Measurements from ENCODE around the gene SPRTN. TPM values are rescaled to one million over a fixed set of nuclear protein-coding genes. Genes with fewer than 3 reads are reported as not detected.

Gene SPRTN
- total RNA-seq, 1 experiment from 2014 or later, result 21.5 TPM

DNA sequence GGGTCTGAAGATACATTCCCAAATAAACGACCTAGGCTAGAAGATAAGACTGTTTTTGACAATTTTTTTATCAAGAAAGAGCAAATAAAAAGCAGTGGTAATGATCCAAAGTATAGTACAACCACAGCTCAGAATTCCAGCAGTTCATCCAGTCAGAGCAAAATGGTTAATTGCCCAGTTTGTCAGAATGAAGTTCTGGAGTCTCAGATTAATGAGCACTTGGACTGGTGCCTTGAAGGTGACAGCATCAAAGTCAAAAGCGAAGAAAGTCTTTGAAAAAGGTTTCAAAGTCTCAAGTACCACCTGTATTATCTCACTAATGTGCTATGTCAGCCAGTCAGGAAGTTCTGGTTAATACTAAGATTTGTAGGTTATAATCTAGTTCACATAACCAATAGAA lies 15.0 kb downstream of the SPRTN start:
- no peak for DNase-seq
- no peaks in the 10 kb centered on the region for H3K9me3 ChIP-seq (replicated peaks)
- H3K27me3 ChIP-seq, result no peaks in the 10 kb centered on the region
- no peaks in the 10 kb centered on the region for H3K4me1 ChIP-seq
- H3K4me3 ChIP-seq, result no peak overlapping the region
- H3K27ac ChIP-seq, result no peak overlapping the region
- H3K36me3 ChIP-seq, result peaks cover 58% of the 10 kb centered on the region

GRCh38 chr1:231354330-231355020 lies 16.4 kb downstream of the SPRTN start:
- Histone ChIP-seq H3K36me3 (peaks cover 44% of the 10 kb centered on the region), H3K4me3 (no peak overlapping the region), H3K9me3 (replicated peaks) (no peaks in the 10 kb centered on the region), H3K27ac (no peak overlapping the region), H3K4me1 (no peaks in the 10 kb centered on the region), H3K27me3 (no peaks in the 10 kb centered on the region)
- no peak for DNase-seq

- Histone ChIP-seq H3K27me3 (no peaks in the 10 kb centered on the region), H3K9me3 (replicated peaks) (no peaks in the 10 kb centered on the region), H3K4me1 (no peaks in the 10 kb centered on the region), H3K4me3 (no peak overlapping the region), H3K36me3 (peaks cover 39% of the 10 kb centered on the region), H3K27ac (no peak overlapping the region)
- DNase-seq, result no peak
Measured at GRCh38 chr1:231355171-231355570, 17.1 kb downstream of the SPRTN start.

DNA sequence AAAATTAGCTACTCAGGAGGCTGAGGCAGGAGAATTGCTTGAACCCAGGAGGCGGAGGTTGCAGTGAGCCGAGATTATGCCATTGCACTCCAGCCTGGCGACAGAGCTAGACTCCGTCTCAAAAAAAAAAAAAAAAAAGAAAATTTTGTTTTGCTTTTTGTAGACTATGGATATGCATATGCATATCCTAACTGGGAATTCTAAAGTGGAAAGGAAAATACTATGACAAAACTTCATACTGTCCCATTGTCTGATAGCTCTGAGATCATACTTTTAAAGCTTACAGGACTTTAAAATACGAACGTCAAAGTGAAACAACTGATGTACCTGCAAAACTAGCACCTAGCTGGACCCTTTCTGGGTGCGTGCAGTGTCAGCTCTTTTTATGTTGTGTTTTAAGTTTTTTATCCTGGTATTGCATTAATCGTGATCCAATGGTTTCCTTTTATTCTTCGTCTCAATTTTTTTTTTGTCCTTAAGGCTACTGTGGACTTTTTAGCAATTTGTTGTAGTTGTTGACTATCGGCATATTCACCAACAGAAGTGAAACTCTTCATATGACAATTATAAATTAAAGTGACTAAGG lies 19.2 kb downstream of the SPRTN start:
- Histone ChIP-seq H3K4me3 (no peak overlapping the region), H3K27me3 (no peaks in the 10 kb centered on the region), H3K36me3 (peaks cover 27% of the 10 kb centered on the region), H3K9me3 (replicated peaks) (no peaks in the 10 kb centered on the region), H3K27ac (no peak overlapping the region), H3K4me1 (no peaks in the 10 kb centered on the region)
- no peak for DNase-seq

DNA sequence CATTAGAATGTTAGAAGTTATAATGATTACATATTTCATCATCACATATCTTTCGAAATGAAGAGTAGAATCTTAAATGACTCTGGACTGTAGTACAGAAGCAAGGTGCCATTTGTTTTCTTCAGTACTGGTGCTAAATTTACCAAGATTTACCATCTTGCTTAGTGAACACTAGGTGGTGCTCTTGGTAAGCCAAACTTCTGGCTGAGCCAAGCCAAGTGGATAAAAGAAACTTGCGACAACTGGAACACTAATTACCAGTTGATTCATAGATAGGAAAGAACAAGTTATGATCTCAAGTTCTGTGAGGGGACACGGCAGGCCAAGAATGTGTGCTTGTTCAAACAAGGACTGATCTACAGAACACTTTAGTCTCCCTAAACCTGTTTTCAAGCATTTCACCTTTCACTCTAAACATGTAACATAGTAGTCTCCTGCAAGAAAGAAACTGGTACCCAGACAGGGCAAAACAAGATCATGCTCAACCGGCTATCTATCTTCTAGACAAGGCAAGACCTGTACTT lies 19.8 kb downstream of the SPRTN start:
- Histone ChIP-seq H3K4me1 (no peaks in the 10 kb centered on the region), H3K36me3 (peaks cover 21% of the 10 kb centered on the region), H3K27ac (no peak overlapping the region), H3K27me3 (no peaks in the 10 kb centered on the region), H3K9me3 (replicated peaks) (no peaks in the 10 kb centered on the region), H3K4me3 (no peak overlapping the region)
- peak; percentile 29 to 72 for DNase-seq

GRCh38 chr1:231359113-231359512 lies 21.0 kb downstream of the SPRTN start:
- H3K36me3 ChIP-seq, result peaks cover 10% of the 10 kb centered on the region; the same call in 1 of the 2 replicates
- no peaks in the 10 kb centered on the region for H3K4me1 ChIP-seq
- DNase-seq, result no peak

GRCh38 chr1:231362325-231362724 lies 24.2 kb downstream of the SPRTN start:
- Histone ChIP-seq H3K9me3 (replicated peaks) (no peaks in the 10 kb centered on the region), H3K36me3 (peaks cover 7% of the 10 kb centered on the region; the same call in 1 of the 2 replicates), H3K27me3 (no peaks in the 10 kb centered on the region), H3K4me1 (no peaks in the 10 kb centered on the region), H3K4me3 (no peak overlapping the region), H3K27ac (no peak overlapping the region)
- no peak for DNase-seq

More at GRCh38 chr1:231359113-231359512, 21.0 kb downstream of the SPRTN start:
- Histone ChIP-seq H3K27me3 (no peaks in the 10 kb centered on the region), H3K4me3 (no peak overlapping the region), H3K27ac (no peak overlapping the region), H3K9me3 (replicated peaks) (no peaks in the 10 kb centered on the region)

DNA sequence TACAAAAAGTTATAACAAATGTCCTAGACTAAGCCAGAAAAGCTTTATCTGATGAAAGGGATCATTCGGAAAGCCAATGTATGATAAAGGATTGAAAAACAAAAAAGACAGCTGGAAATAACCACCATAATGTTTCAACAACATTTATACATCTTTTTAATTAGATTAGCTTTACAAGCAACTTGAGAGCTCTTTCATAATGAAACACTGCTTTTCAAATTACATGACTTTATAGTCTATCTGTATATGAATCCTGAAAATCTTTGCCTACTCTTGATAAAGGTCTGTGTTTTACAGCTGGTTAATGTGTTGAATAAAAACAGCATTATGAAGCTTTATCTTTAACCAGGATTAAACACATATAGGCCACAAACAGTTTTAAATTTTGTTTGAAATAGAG lies 25.5 kb downstream of the SPRTN start:
- Histone ChIP-seq H3K27ac (no peak overlapping the region), H3K36me3 (peaks cover 7% of the 10 kb centered on the region; the same call in 1 of the 2 replicates), H3K9me3 (replicated peaks) (no peaks in the 10 kb centered on the region), H3K4me1 (no peaks in the 10 kb centered on the region), H3K27me3 (no peaks in the 10 kb centered on the region), H3K4me3 (no peak overlapping the region)
- DNase-seq, result no peak

DNA sequence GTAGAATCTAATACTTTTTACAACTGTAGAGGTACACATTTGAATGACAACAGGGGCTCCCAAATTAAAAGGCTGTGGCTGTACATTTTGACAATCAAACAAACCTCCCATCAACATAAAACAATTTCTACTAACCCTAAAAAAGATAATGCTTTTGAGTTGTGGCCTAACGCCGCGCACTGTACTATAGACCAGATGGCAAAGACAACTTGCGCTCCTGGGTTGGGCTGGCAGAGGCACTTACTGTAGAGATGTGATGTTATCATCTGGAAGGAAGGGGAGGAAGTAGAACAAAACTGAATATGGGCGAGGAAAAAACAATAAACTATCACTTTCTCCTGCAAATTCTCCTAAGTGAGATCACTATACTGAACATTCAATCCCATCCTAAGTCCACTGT lies 26.1 kb downstream of the SPRTN start:
- H3K4me3 ChIP-seq, result no peak overlapping the region

GRCh38 chr1:231369282-231369681 lies 31.2 kb downstream of the SPRTN start:
- no peak for DNase-seq
- Histone ChIP-seq H3K36me3 (peaks cover 5% of the 10 kb centered on the region; the same call in 1 of the 2 replicates), H3K4me1 (no peaks in the 10 kb centered on the region), H3K4me3 (no peak overlapping the region), H3K9me3 (replicated peaks) (no peaks in the 10 kb centered on the region), H3K27ac (no peak overlapping the region), H3K27me3 (no peaks in the 10 kb centered on the region)

More for the DNA sequence above, 26.1 kb downstream of the SPRTN start:
- H3K27ac ChIP-seq, result no peak overlapping the region
- H3K27me3 ChIP-seq, result no peaks in the 10 kb centered on the region
- H3K9me3 ChIP-seq (replicated peaks), result no peaks in the 10 kb centered on the region
- no peaks in the 10 kb centered on the region for H3K4me1 ChIP-seq
- H3K36me3 ChIP-seq, result peaks cover 7% of the 10 kb centered on the region; the same call in 1 of the 2 replicates
- no peak for DNase-seq

- no peak for DNase-seq
- Histone ChIP-seq H3K27ac (no peak overlapping the region), H3K9me3 (replicated peaks) (no peaks in the 10 kb centered on the region), H3K36me3 (peaks cover 5% of the 10 kb centered on the region; the same call in 1 of the 2 replicates), H3K4me1 (no peaks in the 10 kb centered on the region), H3K4me3 (no peak overlapping the region), H3K27me3 (no peaks in the 10 kb centered on the region)
Measured at GRCh38 chr1:231372501-231372900, 34.4 kb downstream of the SPRTN start.

GRCh38 chr1:231374394-231374793 lies 36.3 kb downstream of the SPRTN start:
- no peak for DNase-seq
- H3K4me1 ChIP-seq, result no peaks in the 10 kb centered on the region

GRCh38 chr1:231376101-231376500 lies 38.0 kb downstream of the SPRTN start:
- DNase-seq, result no peak
- H3K36me3 ChIP-seq, result no peaks in the 10 kb centered on the region
- no peak overlapping the region for H3K4me3 ChIP-seq
- no peaks in the 10 kb centered on the region for H3K9me3 ChIP-seq (replicated peaks)
- H3K4me1 ChIP-seq, result no peaks in the 10 kb centered on the region
- H3K27ac ChIP-seq, result no peak overlapping the region
- no peaks in the 10 kb centered on the region for H3K27me3 ChIP-seq

More at GRCh38 chr1:231374394-231374793, 36.3 kb downstream of the SPRTN start:
- Histone ChIP-seq H3K27me3 (no peaks in the 10 kb centered on the region), H3K4me3 (no peak overlapping the region), H3K9me3 (replicated peaks) (no peaks in the 10 kb centered on the region), H3K36me3 (peaks cover 5% of the 10 kb centered on the region; the same call in 1 of the 2 replicates), H3K27ac (no peak overlapping the region)

DNA sequence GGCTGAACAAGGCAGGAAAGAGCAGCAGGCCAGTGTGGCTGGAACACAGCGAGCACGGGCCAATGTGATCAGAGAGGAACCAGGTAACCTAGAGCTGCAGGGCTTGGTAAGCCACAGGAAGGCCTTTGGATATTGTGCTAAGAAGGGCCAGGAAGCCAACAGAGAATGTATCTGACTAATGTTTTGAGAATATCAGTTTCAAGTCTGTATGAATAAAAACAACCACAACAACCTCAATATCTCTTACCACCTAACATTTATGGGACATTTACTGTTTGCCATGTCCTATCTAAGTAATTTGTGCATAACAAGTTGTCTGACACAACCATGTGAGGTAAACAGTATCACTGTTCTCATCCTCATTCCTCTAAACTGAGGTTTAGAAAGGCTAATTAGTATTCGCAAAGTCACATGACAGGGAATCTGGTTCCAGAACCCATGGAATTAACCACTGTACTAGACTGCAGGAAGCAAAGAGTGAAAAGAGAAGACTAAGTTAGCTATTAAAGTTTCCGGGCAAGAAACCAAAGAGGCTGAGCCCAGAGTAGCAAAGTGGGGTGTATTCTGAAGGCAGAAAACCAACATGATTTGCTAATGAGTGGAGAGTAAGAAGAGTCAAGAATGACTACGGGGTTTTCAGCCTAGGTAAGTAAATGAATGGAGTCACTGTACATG lies 38.9 kb downstream of the SPRTN start:
- no peak overlapping the region for H3K4me3 ChIP-seq
- H3K4me1 ChIP-seq, result no peaks in the 10 kb centered on the region
- H3K27me3 ChIP-seq, result no peaks in the 10 kb centered on the region
- H3K9me3 ChIP-seq (replicated peaks), result no peaks in the 10 kb centered on the region
- H3K27ac ChIP-seq, result no peak overlapping the region
- no peak for DNase-seq
- H3K36me3 ChIP-seq, result no peaks in the 10 kb centered on the region

GRCh38 chr1:231381729-231382128 lies 43.6 kb downstream of the SPRTN start:
- Histone ChIP-seq H3K27me3 (no peaks in the 10 kb centered on the region), H3K4me3 (no peak overlapping the region), H3K9me3 (replicated peaks) (no peaks in the 10 kb centered on the region), H3K36me3 (no peaks in the 10 kb centered on the region), H3K4me1 (no peaks in the 10 kb centered on the region), H3K27ac (no peak overlapping the region)
- DNase-seq, result no peak
